ENCODE results near the gene FCN1. TPM values are rescaled to one million over a fixed set of nuclear protein-coding genes. Genes with fewer than 3 reads are reported as not detected.

Gene FCN1
- total and polyA plus RNA-seq, 3 donors from 2014 or later, result 0.19 to 8.0 TPM; not detected in 1

- H3K27ac ChIP-seq, result no peak overlapping the region
- H3K9me3 ChIP-seq, result no peaks in the 10 kb centered on the region
- H3K4me3 ChIP-seq, result no peak overlapping the region
- H3K36me3 ChIP-seq (ENCODE audit: low read depth, missing control alignments), result no peaks in the 10 kb centered on the region
- intact Hi-C loops (cut with DNase I; ENCODE audit: low total_unique reads), result no loop called here
- no peaks in the 10 kb centered on the region for H3K27me3 ChIP-seq
- no peaks in the 10 kb centered on the region for H3K4me1 ChIP-seq
- TF ChIP-seq CTCF (IDR thresholded peaks at IDR 0.05), result no peak
- no peak for TF ChIP-seq POLR2A (IDR thresholded peaks at IDR 0.05)
- DNase-seq, result no peak
- 89 to 92% methylated on average over 10 of the region's 10 CpGs for WGBS, 2 donors
These were observed 934 bp upstream of the FCN1 start for GRCh38 chr9:134918646-134919045.

GRCh38 chr9:134916161-134916665 lies 1.5 kb downstream of the FCN1 start:
- intact Hi-C loops (cut with DNase I; ENCODE audit: low total_unique reads), result no loop called here
- DNase-seq, result no peak
- no peak overlapping the region for H3K4me3 ChIP-seq
- no peaks in the 10 kb centered on the region for H3K4me1 ChIP-seq
- H3K27ac ChIP-seq, result no peak overlapping the region
- WGBS, 2 donors, result 78 to 88% methylated on average over 7 to 8 of the region's 8 CpGs
- no peak for TF ChIP-seq POLR2A (IDR thresholded peaks at IDR 0.05)
- no peak for TF ChIP-seq CTCF (IDR thresholded peaks at IDR 0.05)
- H3K36me3 ChIP-seq (ENCODE audit: low read depth, missing control alignments), result no peaks in the 10 kb centered on the region
- no peaks in the 10 kb centered on the region for H3K27me3 ChIP-seq
- H3K9me3 ChIP-seq, result no peaks in the 10 kb centered on the region

DNA sequence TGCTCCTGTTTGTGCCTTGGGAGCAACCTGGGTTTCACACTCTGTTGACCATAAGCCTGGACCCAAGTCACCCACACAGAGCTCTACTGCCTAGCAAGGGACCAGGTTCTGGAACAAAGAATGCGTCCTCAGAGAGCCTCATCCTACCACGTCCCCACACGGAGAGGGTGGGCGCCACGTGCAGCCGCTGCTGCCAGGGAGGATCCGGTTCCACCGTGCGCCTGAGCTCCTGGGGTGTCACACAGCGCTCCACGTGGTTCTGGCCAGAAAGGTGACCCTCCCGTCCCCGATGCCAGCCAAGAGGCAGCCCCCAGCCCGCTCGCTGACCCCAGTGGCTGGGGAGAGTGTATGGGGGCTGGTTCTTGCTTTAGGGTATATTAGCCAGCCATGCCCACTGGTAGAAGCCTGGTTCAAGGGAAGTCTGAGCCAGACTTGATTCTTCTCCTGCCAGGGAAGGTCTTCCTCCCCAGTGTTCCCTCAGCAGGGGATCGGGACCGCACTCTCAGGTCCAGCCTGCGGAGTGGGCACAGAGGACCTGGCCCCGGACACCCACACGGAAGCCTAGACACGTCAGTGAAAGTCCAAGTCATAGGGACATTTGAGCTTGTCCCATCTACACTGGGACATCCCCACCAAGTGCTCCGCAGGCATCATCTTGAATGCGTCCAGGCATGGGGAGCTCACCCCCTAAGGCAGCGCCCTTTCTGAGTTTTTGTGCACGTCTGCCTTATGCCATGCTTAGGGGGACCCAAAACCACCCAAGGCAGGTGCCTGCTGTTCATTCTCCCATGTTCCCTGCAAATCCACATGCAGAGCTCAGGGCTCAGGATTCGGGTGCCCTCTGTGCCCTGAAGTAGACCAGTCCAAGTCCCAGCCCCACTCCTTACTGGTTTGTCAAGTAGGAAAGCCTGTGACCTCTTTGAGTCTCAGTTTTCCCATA lies 2.4 kb downstream of the FCN1 start:
- no peaks in the 10 kb centered on the region for H3K36me3 ChIP-seq (ENCODE audit: low read depth, missing control alignments)
- 92 to 97% methylated on average over 12 to 26 of the region's 26 CpGs for WGBS, 2 donors
- H3K27me3 ChIP-seq, result no peaks in the 10 kb centered on the region
- TF ChIP-seq CTCF (IDR thresholded peaks at IDR 0.05) (no peak), POLR2A (IDR thresholded peaks at IDR 0.05) (no peak)
- DNase-seq, result no peak
- intact Hi-C loops (cut with DNase I; ENCODE audit: low total_unique reads), result no loop called here
- H3K4me1 ChIP-seq, result no peaks in the 10 kb centered on the region
- no peaks in the 10 kb centered on the region for H3K9me3 ChIP-seq
- no peak overlapping the region for H3K4me3 ChIP-seq
- H3K27ac ChIP-seq, result no peak overlapping the region

DNA sequence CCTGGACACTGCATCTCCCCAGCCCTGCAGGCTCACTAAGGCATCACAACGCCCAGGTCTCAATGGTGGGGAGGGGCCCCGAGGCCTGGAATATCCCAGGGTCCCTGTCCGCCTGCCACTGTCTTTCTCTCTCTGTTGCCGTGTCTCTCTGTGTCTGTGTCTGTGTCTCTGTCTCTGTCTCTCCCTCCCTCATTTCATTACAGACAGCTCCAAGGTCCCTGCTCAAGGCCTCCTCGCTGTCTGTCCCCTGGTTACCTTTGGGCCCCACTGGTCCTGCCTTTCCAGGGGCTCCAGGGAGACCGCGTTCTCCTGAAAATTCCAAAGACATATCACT lies 3.2 kb downstream of the FCN1 start:
- TF ChIP-seq POLR2A (IDR thresholded peaks at IDR 0.05), result no peak
- WGBS, 2 donors, result 77 to 90% methylated on average over 7 of the region's 7 CpGs

DNA sequence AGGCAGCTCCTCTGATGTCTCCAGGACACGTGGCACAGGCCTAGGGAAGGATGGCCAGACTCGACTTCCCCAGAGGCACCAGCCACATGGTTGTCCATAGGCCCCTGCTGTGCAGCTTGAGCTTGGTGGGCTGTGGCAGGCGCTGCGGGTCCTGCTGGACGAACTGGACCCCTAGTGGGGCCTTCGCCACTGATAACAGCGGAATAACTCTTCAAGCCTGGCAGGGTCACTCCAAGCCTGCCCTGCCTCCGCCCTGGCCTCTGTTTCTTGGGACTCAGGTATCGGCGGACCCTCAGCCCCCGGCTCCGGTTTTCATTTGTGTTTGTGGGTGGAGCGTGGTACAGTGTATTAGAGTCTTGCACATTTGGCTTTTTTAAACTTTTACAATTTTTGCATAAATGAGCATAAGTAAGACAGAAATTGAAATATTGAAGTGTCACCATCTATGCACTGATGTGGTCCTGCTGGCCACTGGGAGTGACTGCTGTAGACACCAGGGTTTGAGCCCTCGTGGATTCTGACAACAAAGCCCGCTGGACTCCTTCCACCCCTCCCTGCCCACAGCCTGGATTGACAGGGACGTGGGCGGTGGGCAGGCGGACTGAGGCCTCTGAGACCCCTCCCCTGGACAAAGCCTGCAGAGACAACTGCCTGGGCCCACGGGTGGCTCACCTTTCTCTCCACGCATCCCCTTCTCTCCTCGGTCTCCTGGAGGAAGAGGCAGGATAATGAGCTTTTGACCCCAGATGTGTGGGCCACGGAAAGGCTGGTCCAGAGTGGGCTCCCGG lies 3.8 kb downstream of the FCN1 start:
- intact Hi-C loops (cut with DNase I; ENCODE audit: low total_unique reads), result no loop called here
- H3K36me3 ChIP-seq (ENCODE audit: low read depth, missing control alignments), result no peaks in the 10 kb centered on the region
- H3K4me1 ChIP-seq, result no peaks in the 10 kb centered on the region

More for the DNA sequence above, 3.2 kb downstream of the FCN1 start:
- Histone ChIP-seq H3K27me3 (no peaks in the 10 kb centered on the region), H3K4me1 (no peaks in the 10 kb centered on the region), H3K4me3 (no peak overlapping the region), H3K36me3 (ENCODE audit: low read depth, missing control alignments) (no peaks in the 10 kb centered on the region), H3K27ac (no peak overlapping the region), H3K9me3 (no peaks in the 10 kb centered on the region)
- intact Hi-C loops (cut with DNase I; ENCODE audit: low total_unique reads), result no loop called here
- no peak for DNase-seq

More for the DNA sequence above, 3.8 kb downstream of the FCN1 start:
- Histone ChIP-seq H3K4me3 (no peak overlapping the region), H3K9me3 (no peaks in the 10 kb centered on the region), H3K27me3 (no peaks in the 10 kb centered on the region), H3K27ac (no peak overlapping the region)
- 86% methylated on average over 15 to 23 of the region's 23 CpGs for WGBS, 2 donors
- no peak for TF ChIP-seq CTCF (IDR thresholded peaks at IDR 0.05)
- no peak for DNase-seq

Data from testis (tissue), 3 donors.